Stimulated activated CD4-positive, alpha-beta T cell treated with anti-CD3 and anti-CD28 coated beads, TNF-alpha, amount 100 ng/mL, for 1 hour (primary cell): ENCODE data around the gene TOMM22.

Experiments
- DNase-seq, 3 donors: peaks; one replicate each; pipeline ENCODE4 v3.0.0-alpha.2; 2020; ENCODE audit warnings: low read depth in 3 of 3, low spot score in 1 of 3

TOMM22 gene

DNA sequence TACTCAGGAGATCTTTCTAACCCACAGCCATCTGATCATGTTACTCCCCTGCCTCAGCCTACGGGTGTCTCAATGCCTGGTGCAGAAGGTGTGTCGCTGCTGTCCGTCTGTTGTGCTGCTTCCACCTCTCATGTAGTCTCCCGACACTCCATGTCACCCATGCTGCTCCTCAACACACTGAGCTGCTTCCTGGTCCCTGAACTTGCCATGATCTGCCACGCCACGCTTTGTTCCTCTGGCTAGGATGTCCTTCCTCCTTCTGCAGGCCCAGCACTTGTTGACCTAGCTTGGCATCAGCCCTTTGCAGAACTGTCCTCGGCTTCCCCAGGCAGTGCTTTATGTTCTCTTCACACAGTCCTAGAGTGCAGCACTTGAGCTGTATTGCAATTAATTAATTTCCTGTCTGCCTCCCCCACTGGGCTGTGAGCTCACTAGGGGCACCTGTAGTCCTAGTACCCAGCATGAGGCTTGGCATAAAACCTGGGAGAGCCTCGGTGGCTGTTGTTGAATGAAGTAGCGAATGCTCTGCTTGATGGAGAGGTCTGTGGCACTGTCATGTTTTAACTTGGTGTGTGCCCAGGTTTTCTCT is 33.5 kb downstream of the TOMM22 start:
- DNase-seq, result no peak

DNA sequence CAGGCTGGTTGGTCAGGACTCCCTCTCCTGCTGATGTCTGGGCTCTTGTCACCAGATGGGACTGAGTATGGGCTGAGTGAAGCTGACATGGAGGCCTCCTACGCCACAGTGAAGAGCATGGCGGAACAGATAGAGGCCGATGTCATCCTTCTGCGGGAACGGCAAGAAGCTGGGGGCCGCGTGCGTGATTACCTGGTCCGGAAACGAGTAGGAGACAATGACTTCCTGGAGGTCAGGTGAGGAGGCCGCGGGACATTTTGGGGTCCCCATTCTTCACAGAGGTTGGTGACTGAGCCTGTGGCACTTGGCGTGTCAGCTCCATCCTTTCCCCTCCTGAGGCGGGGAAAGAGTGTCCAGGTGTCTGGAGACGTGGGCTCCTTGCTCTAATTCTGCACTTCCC is 34.1 kb downstream of the TOMM22 start:
- no peak for DNase-seq

DNA sequence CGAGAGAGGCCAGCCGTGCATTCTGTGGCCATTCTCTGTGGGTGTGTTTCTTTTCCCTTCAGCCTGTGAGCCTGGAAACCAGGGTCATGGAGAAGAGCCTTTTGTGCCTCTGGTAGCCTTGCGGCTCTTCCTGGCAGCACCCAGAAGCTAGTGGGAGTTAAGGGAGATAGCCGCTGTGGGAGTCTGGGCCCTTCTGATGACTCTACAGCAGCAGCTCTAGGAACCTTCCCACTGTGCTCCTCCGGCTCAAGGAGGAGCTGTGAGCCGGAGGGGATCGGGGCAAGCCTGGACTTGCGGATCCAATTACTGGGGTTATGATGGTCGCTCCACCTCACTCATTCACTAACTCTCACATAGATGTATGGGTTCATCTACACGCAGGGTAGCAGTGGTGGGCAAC is 34.5 kb downstream of the TOMM22 start:
- DNase-seq, result no peak

DNA sequence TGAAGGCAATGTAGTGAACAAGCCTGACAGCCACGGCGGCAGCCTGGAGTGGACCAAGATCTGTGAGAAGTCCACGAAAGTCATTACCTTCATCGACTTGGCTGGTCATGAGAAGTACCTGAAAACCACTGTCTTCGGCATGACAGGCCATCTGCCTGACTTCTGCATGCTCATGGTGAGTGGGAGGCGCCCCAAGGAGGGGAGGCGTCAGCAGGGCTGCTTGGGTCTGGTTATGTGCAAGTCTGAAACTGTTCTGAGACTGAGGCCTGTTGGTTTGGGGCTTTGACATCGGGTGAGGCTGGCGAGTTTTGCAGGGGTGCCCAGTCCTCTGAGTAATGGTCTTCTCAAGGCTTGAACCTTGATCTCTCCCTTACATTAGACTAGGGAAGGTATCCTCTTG is 35.1 kb downstream of the TOMM22 start:
- no peak for DNase-seq

DNA sequence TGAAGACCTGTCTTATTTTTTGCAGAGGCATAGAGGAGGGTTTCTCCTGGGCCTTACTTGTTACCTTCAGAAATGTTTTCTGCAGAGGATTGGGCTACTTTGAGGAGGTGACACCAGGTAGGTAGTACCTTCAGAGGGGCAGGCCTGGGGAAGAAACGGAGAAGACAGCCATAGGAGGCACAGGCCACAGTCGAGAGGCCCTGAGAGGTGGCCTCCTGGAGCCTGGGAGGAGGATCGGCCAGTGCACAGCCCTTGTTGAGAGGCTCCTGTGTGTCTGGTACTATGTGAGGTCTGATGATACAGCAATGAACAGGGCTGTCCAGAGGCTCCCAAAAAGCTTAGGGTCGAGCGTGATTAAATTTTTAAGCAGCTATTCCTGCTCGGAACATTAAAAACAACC is 35.5 kb downstream of the TOMM22 start:
- DNase-seq, result no peak

DNA sequence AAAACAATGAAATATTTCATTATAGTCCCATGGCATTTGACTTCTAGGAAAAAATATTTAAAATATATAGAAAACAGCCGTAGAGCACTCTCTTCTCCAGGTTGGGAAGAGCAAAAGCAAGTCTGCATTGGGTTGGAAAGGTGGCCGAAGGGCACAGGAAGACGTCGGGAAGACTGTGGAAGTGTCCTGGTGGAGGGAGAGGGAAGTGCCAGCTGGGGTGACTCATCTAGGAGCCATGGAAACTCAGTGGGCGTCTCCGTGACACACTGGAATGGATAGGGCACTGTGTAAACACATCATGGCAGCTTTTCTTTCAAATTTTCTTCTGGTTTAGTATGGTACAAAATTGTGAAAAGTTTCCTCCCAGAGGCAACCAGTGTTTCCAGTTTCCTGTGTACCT is 36.7 kb downstream of the TOMM22 start:
- no peak for DNase-seq

DNA sequence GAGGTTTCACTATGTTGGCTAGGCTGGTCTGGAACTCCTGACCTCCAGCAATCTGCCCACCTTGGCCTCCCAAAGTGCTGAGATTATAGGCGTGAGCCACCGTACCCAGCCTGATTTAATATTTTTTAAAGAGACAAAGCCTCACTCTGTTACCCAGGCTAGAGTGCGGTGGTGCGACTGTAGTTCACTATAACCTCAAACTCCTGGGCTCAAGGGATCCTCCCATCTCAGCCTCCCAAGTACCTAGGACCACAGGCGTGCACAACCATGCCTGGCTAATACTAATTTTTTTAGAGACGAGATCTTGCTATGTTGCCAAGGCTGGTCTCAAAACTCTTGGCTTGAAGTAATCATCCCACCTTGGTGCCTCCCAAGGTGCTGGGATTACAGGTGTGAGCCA is 37.4 kb downstream of the TOMM22 start:
- DNase-seq, result no peak

DNA sequence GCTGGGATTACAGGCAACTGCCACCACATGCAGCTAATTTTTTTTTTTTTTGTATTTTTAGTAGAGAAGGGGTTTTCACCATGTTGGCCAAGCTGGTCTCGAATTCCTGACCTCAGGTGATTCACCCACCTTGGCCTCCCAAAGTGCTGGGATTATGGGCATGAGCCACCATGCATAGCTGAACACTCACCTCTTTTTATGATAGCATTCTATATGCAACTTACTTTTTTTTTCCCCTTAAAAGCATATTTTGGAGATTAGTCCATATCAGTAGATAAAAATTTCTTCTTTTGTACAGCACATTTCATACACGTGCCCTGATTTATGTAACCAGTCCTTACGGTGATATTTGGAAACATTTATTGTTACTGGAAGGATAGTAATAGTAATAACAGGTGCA is 38.6 kb downstream of the TOMM22 start:
- no peak for DNase-seq

DNA sequence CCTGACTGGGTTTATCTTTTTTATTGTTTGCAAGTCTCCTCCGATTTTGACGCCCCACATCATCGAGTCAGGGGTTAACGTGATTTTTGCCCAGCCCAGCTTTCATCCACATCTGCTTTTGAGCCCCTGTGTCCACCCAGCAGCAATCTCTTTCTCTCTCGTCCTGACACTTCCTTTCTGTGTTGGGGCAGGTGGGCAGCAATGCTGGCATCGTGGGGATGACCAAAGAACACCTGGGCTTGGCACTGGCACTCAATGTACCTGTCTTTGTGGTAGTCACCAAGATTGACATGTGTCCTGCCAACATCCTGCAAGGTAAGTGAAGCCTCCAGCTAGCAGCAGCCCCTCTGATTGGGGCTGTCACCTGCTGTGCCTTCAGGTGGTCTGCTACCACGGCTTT is 39.8 kb downstream of the TOMM22 start:
- DNase-seq, result no peak

DNA sequence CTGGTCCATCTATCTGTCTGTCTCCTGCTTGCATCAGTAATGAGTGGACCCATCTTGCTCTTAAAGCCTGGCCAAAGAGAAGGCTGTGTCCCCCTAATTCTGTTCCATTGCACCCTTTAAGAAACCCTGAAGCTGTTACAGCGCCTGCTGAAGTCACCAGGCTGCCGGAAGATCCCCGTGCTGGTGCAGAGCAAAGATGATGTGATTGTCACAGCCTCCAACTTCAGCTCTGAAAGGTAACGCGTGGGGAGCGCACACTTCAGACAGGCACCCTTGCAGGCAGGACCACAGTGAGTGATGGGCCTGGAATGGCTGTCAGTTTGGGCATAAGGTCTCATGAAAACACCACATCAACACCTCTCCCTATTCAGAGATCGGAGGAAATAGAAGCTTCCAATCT is 42.4 kb downstream of the TOMM22 start:
- no peak for DNase-seq

DNA sequence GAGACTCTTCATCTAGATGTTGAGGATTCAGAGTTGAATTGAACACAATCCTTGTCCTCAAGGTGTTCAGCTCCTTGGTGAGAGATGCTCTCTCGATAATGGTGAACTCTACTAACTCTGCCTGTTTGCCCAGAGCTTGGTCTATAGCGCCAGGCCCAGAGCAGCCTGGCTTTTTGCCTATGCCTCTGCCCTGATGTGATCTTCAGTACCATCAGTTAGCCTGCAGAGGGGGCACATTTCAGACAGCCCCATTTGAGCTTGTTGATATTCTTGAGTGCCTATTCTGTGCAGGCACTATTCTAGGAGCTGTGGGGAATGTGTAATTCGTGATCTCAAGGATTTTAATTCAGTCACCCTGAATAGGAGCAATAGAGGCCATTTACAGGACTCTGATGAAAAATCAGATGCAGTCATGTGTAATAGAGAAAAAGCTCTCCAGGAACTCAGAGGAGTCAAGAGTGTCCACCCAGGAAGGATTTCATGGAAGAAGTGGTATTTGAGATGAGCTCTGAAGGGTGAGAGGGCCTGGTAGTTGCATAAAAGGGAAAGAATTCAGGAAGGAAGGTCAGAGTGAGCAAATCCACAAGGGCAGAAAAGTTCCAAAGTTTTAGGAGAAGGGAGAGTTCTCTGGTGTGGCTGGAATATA is 43.3 kb downstream of the TOMM22 start:
- no peak for DNase-seq

DNA sequence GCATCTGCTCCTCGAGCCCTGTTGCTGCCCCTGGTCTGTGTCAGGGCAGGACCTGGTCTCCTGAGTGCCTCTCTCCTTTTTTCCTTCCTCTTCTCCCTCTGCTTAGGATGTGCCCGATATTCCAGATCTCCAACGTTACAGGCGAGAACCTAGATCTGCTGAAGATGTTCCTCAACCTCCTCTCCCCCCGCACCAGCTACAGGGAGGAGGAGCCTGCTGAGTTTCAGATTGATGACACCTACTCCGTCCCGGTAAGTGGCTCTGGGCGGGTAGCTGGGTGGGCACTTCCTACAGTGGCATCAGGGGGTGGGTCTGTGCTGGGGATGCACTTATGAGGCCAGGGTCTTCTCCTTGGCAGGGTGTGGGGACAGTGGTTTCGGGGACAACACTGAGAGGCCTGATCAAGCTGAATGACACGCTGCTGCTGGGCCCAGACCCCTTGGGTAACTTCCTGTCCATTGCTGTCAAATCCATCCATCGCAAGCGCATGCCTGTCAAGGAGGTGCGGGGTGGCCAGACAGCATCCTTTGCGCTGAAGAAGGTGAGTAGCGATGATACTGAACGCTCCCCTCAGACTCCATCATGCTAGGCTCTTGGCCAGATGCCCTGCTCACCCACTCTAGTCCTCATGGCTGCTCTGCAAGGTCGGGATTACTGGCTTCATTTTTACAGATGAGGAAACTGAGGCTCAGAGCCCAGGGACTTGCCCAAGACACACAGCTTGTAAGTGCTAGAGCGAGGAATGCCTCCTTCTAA is 44.3 kb downstream of the TOMM22 start:
- no peak for DNase-seq

DNA sequence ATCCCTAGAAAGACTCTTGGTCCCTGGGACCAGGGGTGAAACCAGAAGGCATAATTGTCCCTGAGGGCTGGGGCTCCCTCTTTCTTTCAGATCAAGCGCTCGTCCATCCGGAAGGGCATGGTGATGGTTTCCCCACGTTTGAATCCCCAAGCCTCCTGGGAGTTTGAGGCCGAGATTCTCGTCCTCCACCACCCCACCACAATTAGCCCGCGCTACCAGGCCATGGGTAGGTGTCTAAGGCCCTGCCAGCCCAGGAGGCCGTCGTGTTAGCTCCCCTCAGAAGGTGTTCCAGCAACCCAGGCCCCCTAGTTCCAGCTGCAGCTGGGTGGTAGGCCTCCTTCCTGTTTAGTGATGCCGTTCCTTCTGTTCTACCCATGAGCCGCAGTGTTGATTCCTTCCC is 45.4 kb downstream of the TOMM22 start:
- DNase-seq, result no peak

DNA sequence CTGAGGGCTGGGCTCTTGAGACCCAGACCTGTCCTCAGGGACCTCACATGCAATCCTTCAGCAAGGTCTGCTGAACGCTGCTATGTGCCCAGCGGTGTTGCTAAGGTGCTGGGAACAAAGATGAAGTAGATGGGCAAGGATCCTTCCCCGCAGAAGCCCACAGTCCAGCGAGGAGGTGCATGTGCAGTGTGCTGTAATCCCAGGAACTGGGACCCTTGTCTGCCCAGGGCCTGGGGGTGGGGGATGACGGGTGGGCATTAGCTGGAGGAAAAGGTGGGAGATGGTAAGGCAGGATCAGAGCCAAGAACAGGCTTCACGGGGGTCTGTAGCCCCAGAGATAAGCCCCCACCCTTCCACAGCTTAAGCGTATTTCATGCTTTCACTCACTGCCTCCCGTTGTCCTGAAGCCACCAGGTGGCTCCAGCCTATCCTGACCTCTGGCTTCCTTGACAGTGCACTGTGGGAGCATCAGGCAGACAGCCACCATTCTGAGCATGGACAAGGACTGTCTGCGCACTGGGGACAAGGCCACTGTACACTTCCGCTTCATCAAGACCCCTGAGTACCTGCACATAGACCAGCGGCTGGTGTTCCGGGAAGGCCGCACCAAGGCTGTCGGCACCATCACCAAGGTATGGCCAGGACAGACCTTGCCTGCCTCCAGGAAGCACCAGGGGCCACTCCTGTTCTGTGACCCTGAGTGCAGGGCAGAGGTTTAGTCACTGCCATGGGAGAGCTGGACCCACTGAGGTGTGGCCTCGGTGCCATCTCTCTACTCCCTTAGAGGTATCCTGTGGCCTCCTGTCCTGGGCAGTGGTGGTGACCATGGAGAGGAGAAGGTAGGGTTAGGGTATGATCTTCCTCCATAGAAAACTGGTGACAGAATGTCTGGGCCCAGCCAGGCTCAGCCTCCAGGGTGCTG is 46.0 kb downstream of the TOMM22 start:
- no peak for DNase-seq

DNA sequence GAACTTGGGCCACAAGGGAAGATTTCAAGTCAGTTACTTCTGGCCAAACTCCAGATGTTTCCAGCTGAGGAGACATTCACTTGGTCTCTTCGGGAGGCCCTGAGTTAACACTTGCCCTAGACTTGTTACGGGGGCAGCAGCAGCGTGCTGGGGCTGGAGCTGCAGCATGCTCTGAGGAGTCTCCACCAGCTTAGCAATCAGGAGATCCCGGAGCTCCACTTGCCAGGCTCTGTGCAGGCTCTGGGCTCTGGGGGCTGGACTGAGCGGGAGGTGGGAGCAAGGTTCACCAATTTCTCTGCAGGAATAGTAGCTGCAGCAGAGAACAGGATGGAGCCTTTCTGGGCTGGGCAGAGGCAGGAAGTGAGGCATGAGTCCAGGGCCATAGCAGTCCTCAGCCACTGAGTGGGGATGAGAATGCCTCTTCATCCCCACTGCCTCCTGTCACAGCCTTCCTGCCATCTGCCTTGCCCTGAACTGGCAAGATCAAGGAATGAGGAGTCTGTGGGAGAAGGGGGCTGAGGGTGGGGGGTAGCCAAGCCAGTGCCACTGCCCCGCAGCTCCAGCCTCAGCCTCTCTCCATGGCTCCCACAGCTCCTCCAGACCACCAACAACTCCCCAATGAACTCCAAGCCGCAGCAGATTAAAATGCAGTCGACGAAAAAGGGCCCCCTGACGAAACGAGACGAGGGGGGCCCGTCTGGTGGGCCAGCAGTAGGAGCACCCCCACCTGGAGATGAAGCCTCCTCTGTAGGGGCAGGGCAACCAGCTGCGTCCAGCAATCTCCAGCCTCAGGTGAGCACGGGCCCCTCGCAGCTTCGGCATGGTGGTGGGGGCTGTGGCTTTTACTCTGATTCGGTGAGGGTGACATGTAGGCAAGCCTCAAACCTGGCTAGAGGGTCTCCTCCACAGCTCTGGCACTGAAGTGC is 47.4 kb downstream of the TOMM22 start:
- no peak for DNase-seq

DNA sequence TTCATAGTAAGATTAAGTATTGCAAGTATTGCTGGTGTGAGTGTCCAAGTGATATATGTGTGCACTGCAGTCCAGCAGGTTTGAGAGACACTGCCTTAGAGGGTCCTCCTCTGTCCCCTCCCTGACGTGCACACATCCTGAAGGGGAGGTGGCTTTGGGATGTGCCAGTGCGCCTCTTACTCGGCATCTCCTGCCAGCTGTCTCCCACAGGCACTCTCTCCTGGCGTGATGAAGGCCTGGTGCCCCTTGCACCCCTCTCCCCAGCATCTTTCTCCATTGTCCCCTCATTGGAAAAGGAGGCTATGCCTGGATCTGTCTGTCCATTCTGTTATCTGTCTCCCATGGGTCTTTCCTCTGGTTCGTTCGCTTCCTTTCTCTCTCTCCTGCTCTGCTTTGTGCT is 48.2 kb downstream of the TOMM22 start:
- no peak for DNase-seq

DNA sequence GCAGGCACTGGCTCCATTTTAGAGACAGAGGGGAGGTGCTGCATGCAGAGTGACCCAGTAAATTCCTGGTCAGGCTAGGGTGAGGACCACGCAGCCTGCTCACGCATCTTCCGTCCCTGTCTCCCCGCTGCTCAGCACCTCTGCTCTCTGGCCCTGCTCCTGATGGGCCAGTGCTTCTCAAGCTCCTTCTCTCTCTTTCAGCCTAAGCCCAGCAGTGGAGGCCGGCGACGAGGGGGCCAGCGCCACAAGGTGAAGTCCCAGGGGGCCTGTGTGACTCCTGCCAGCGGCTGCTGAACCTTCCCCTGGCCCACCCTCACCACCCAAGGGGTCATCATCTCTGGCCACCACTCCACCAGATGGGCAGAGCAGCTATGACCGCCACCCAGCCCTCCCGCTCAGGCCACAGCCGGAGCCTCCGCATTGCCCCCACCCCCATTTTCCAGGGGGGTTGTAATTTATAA is 48.7 kb downstream of the TOMM22 start:
- no peak for DNase-seq

DNA sequence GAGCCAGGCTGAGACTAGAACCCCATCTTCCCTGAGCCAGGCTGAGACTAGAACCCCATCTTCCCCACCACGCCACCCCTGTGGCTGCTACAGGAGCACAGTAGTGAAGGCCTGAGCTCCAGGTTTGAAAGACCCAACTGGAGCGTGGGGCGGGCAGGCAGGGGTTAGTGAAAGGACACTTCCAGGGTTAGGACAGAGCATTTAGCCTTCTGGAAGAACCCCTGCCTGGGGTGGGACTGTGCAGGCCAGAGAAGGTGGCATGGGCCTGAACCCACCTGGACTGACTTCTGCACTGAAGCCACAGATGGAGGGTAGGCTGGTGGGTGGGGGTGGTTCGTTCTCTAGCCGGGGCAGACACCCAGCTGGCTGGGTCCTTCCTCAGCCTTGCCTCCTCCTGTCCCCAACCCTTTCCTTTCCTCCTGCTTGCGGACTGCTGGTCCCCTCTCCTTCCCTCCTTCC is 50.0 kb downstream of the TOMM22 start:
- DNase-seq, result no peak

DNA sequence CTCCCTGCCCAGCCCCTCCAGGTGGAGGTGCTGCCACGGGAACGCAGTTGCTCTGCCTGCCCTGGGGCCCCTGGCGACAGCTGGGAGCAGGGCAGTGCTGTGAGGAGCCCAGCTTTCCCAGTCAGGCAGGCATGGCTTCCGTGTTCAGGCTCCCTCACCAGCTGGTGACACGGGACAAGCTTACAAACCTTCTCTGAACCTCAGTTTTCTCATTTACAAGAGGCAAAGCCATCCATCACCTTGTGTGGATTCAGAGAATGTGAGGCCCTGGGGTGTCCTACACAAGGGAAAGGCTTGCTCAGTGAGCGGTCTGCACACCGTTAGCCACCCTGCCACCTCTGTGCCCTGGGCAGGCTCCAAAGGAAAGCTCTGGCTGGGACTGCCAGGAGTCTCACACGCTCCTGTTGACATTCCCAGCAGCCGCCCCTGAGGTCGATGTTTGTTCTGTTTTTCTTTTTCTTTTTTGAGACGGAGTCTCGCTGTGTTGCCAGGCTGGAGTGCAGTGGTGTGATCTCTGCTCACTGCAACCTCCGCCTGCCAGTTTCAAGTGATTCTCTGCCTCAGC is 50.6 kb downstream of the TOMM22 start:
- no peak for DNase-seq

DNA sequence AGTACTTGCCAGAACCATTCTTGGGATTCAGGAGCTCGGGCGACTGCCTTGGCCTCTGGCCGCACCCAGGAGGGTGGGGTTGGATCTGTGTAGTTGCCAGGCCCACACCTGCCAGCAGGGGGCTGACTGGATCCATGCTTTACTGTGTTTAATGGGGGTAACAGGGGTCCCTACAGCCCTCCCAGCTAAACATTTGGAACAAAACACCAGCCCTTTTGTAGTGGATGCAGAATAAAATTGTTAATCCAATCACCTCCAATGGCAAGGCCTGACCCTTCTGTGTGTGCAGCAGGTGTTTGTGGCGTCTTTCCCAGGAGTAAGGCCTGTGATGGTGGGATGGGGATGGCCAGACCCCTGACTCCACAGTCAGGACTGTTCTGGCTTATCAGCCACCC is 51.6 kb downstream of the TOMM22 start:
- no peak for DNase-seq
